Measurements from ENCODE around the gene ANKUB1.

ANKUB1 gene

GRCh38 chr3:149819432-149819831 lies 27.1 kb upstream of the ANKUB1 start:
- Histone ChIP-seq H3K27me3 (ENCODE audit: control insufficient read depth, insufficient read depth, low read length) (no peaks in the 10 kb centered on the region), H3K4me3 (ENCODE audit: low read length) (no peak overlapping the region), H3K36me3 (ENCODE audit: control insufficient read depth, insufficient read depth, low read length) (no peaks in the 10 kb centered on the region), H3K9ac (ENCODE audit: low read length) (no peak overlapping the region), H3K27ac (ENCODE audit: low read depth, low read length) (no peak overlapping the region), H3K4me1 (ENCODE audit: control insufficient read depth, insufficient read depth, low read length) (peaks cover 18% of the 10 kb centered on the region)

DNA sequence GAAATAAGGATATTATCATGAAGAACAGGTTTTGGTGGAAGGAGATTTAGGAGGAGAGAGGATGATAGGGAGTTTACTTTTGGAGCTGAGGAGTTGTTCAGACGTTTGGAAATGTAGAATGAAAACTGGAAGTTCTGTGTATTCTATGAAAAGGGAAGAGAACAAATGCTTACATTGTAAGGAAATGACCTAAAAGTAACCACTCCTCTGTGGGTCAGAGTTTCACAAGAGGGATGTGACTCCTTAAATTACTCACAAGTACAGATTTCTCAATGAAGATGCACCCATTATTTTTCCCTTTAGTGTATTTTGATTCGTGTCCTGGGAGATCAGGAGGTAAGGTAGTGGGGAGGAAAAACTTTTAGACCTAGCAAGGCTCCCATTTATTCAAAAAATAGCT lies 24.6 kb upstream of the ANKUB1 start:
- Histone ChIP-seq H3K4me1 (ENCODE audit: control insufficient read depth, insufficient read depth, low read length) (peaks cover 19% of the 10 kb centered on the region), H3K4me3 (ENCODE audit: low read length) (no peak overlapping the region), H3K27ac (ENCODE audit: low read depth, low read length) (no peak overlapping the region), H3K27me3 (ENCODE audit: control insufficient read depth, insufficient read depth, low read length) (no peaks in the 10 kb centered on the region), H3K36me3 (ENCODE audit: control insufficient read depth, insufficient read depth, low read length) (no peaks in the 10 kb centered on the region), H3K9ac (ENCODE audit: low read length) (no peak overlapping the region)

- Histone ChIP-seq H3K4me3 (ENCODE audit: low read length) (no peak overlapping the region), H3K9ac (ENCODE audit: low read length) (no peak overlapping the region), H3K4me1 (ENCODE audit: control insufficient read depth, insufficient read depth, low read length) (peaks cover 21% of the 10 kb centered on the region), H3K27me3 (ENCODE audit: control insufficient read depth, insufficient read depth, low read length) (no peaks in the 10 kb centered on the region), H3K36me3 (ENCODE audit: control insufficient read depth, insufficient read depth, low read length) (no peaks in the 10 kb centered on the region), H3K27ac (ENCODE audit: low read depth, low read length) (no peak overlapping the region)
Measured at GRCh38 chr3:149816311-149816710, 24.0 kb upstream of the ANKUB1 start.

DNA sequence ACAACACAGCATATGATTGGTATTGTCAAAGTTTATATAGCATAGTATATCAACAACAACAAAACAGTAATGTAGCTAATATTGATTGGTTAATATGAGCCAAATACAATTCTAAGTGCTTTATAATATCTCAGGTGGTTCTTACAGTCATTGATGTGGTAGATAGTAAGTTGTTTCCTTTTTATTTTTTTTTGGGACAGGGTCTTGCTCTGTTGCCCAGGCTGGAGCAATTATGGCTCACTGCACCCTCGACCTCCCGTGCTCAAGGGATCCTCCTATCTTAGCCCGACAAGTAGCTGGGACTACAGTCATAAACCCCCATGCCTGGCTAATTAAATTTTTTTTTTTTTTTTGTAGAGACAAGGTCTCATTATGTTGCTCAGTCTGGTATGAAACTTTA lies 23.4 kb upstream of the ANKUB1 start:
- Histone ChIP-seq H3K4me1 (ENCODE audit: control insufficient read depth, insufficient read depth, low read length) (peaks cover 21% of the 10 kb centered on the region), H3K27me3 (ENCODE audit: control insufficient read depth, insufficient read depth, low read length) (no peaks in the 10 kb centered on the region), H3K36me3 (ENCODE audit: control insufficient read depth, insufficient read depth, low read length) (no peaks in the 10 kb centered on the region), H3K27ac (ENCODE audit: low read depth, low read length) (no peak overlapping the region), H3K4me3 (ENCODE audit: low read length) (peak overlapping the region; percentile 21), H3K9ac (ENCODE audit: low read length) (no peak overlapping the region)

- Histone ChIP-seq H3K9ac (ENCODE audit: low read length) (no peak overlapping the region), H3K4me1 (ENCODE audit: control insufficient read depth, insufficient read depth, low read length) (peaks cover 21% of the 10 kb centered on the region)
Measured at GRCh38 chr3:149815321-149815720, 23.0 kb upstream of the ANKUB1 start.

DNA sequence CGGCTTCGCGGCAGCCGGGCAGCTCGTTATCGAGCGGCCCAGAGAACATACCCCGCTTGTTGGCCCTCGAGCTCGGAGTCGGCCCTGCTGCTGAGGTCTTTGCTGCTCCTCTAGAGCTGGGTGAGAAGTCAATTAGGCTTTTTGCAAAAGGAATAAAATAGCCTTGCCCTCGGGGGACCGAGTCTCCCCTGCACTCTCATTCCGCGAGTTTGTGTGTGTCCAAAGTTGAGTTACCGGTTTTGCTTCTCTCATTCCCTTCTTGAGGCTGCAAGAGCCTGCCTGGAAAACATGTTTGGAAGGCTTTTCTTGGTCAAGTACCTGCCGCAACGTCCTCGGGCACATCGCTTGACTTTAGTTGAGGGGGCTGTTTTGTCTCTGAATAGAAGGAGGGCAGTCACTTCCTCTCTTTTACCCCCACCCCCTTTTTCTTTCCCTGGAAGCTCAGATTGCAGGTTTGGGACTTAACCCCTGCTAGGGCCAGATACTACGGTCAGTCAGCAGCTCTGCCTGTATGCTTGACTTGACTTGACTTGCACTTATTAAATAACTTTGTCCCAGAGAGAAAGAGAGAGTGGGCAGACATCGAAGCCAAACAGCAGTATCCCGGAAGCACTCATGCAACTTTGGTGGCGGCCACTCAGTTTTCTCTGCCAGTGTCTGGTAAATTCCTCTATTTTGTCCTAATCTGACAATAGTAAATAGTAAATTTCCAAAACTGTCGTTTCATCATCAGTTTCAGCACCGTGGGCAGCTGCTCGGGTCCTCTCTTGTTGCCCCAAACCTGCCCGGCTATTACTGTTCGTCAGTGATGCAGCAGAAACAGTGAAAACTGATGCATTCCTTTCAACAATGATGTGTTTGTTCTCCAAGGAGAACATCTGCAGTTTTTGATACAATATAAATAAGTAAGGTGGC lies 21.3 kb upstream of the ANKUB1 start:
- no peaks in the 10 kb centered on the region for H3K27me3 ChIP-seq (ENCODE audit: control insufficient read depth, insufficient read depth, low read length)
- H3K27ac ChIP-seq (ENCODE audit: low read depth, low read length): peak overlapping the region; percentile 99
- H3K9ac ChIP-seq (ENCODE audit: low read length): peak overlapping the region; percentile 78
- peaks cover 21% of the 10 kb centered on the region for H3K4me1 ChIP-seq (ENCODE audit: control insufficient read depth, insufficient read depth, low read length)
- H3K36me3 ChIP-seq (ENCODE audit: control insufficient read depth, insufficient read depth, low read length): no peaks in the 10 kb centered on the region
- peak overlapping the region; percentile 95 for H3K4me3 ChIP-seq (ENCODE audit: low read length)

More at GRCh38 chr3:149815321-149815720, 23.0 kb upstream of the ANKUB1 start:
- peak overlapping the region; percentile 31 for H3K4me3 ChIP-seq (ENCODE audit: low read length)
- H3K36me3 ChIP-seq (ENCODE audit: control insufficient read depth, insufficient read depth, low read length): no peaks in the 10 kb centered on the region
- H3K27me3 ChIP-seq (ENCODE audit: control insufficient read depth, insufficient read depth, low read length): no peaks in the 10 kb centered on the region
- peak overlapping the region; percentile 25 for H3K27ac ChIP-seq (ENCODE audit: low read depth, low read length)

DNA sequence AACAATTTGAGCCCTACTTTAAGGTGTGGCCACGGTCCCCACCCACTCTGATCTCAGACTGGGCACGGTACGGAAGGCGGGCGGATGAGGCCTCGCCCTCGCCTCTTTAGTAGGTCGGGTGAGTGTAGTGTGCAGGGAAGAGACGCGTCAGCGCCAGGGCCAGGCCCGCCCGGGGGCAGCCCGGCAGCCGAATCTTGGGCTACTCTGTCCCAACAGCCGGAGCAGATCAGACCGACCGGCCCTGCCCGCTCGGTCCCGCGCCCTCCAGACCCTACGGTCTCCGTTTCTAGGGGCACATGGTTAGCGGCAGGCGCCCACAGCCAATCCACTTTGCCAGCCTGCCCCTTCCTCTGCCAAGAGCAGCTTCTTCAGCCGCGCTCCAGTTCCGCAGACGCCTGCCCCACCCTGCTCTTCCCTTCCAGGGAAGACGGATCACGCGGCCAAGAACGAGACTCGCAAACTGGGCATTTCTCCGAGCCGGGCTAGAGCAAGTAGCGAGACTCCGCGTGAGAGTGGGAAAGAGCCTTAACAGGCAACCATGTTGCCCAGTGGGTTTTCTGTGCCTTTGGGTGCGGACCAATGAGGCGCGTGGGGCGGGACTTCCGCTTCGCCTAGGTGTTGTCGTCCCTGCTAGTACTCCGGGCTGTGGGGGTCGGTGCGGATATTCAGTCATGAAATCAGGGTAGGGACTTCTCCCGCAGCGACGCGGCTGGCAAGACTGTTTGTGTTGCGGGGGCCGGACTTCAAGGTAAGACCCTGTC lies 20.4 kb upstream of the ANKUB1 start, which contains the start of gene RNF13:
RNF13 (plus strand) TSS at position 610 of the 761 bp plus-strand sequence. CDS start 32,812 bp downstream, outside the sequence.
- peak within 1 kb of the TSS; percentile 95 for H3K4me3 ChIP-seq (ENCODE audit: low read length)
- peaks cover 21% of the 10 kb centered on the region for H3K4me1 ChIP-seq (ENCODE audit: control insufficient read depth, insufficient read depth, low read length)
- H3K9ac ChIP-seq (ENCODE audit: low read length): peak within 1 kb of the TSS; percentile 97
- H3K27ac ChIP-seq (ENCODE audit: low read depth, low read length): peak within 1 kb of the TSS; percentile 99
- H3K27me3 ChIP-seq (ENCODE audit: control insufficient read depth, insufficient read depth, low read length): no peaks in the 10 kb centered on the region
- H3K36me3 ChIP-seq (ENCODE audit: control insufficient read depth, insufficient read depth, low read length): no peaks in the 10 kb centered on the region

- Histone ChIP-seq H3K36me3 (ENCODE audit: control insufficient read depth, insufficient read depth, low read length) (no peaks in the 10 kb centered on the region), H3K27me3 (ENCODE audit: control insufficient read depth, insufficient read depth, low read length) (no peaks in the 10 kb centered on the region), H3K4me3 (ENCODE audit: low read length) (peak overlapping the region; percentile 95), H3K27ac (ENCODE audit: low read depth, low read length) (peak overlapping the region; percentile 99), H3K9ac (ENCODE audit: low read length) (peak overlapping the region; percentile 97), H3K4me1 (ENCODE audit: control insufficient read depth, insufficient read depth, low read length) (peaks cover 20% of the 10 kb centered on the region)
Measured at GRCh38 chr3:149812165-149812605, 19.8 kb upstream of the ANKUB1 start.

- no peak overlapping the region for H3K9ac ChIP-seq (ENCODE audit: low read length)
- no peaks in the 10 kb centered on the region for H3K36me3 ChIP-seq (ENCODE audit: control insufficient read depth, insufficient read depth, low read length)
- peaks cover 16% of the 10 kb centered on the region for H3K4me1 ChIP-seq (ENCODE audit: control insufficient read depth, insufficient read depth, low read length)
- no peak overlapping the region for H3K27ac ChIP-seq (ENCODE audit: low read depth, low read length)
- no peaks in the 10 kb centered on the region for H3K27me3 ChIP-seq (ENCODE audit: control insufficient read depth, insufficient read depth, low read length)
- no peak overlapping the region for H3K4me3 ChIP-seq (ENCODE audit: low read length)
Measured at GRCh38 chr3:149810846-149811245, 18.5 kb upstream of the ANKUB1 start.

DNA sequence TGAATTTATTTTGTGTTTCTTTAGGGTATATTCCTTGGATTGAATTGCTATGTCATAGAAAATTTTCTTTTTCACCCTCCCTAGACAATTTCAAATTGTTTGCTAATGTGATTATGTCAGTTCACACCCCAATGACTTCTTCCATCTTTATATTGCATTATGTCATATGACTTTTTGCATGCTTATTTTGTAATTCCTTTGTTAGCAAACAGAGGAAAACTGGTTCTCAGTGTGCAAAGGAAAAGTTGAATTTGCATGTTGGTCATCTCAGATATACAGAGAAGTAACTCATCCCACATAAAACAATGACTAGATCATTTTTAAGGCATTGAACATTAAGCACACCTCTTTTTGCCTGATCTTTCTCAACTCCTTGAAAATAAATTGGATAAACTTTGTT lies 17.3 kb upstream of the ANKUB1 start:
- H3K36me3 ChIP-seq (ENCODE audit: control insufficient read depth, insufficient read depth, low read length): no peaks in the 10 kb centered on the region
- no peaks in the 10 kb centered on the region for H3K27me3 ChIP-seq (ENCODE audit: control insufficient read depth, insufficient read depth, low read length)
- H3K4me1 ChIP-seq (ENCODE audit: control insufficient read depth, insufficient read depth, low read length): peaks cover 8% of the 10 kb centered on the region
- H3K4me3 ChIP-seq (ENCODE audit: low read length): no peak overlapping the region
- H3K9ac ChIP-seq (ENCODE audit: low read length): no peak overlapping the region
- H3K27ac ChIP-seq (ENCODE audit: low read depth, low read length): no peak overlapping the region

GRCh38 chr3:149808209-149808829 lies 16.0 kb upstream of the ANKUB1 start:
- Histone ChIP-seq H3K4me3 (ENCODE audit: low read length) (no peak overlapping the region), H3K36me3 (ENCODE audit: control insufficient read depth, insufficient read depth, low read length) (no peaks in the 10 kb centered on the region), H3K4me1 (ENCODE audit: control insufficient read depth, insufficient read depth, low read length) (peaks cover 5% of the 10 kb centered on the region), H3K9ac (ENCODE audit: low read length) (no peak overlapping the region), H3K27ac (ENCODE audit: low read depth, low read length) (no peak overlapping the region), H3K27me3 (ENCODE audit: control insufficient read depth, insufficient read depth, low read length) (no peaks in the 10 kb centered on the region)

DNA sequence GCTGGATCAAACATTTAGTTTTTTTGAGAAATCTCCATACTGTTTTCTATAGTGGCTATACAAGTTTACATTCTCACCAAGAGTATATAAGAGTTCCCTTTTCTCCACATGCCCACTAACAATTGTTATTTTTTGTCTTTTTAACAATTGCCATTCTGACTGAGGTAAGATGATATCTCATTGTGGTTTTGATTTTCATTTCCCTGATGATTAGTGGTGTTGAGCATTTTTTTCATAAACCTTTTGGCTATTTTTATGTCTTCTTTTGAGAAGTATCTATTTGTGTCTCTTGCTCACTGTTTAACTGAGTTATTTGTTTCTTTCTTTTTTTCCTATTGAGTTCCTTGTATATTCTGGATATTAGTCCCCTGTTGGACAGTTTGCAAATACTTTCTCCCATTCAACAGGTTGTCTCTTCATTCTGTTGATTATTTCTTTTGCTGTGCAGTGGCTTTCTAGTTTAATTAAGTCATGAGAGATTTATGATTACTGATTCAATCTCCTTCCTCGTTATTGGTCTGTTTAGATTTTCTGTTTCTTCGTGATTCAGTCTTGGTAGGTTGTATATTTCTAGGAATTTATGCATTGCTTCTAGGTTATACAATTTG lies 13.9 kb upstream of the ANKUB1 start:
- H3K4me1 ChIP-seq (ENCODE audit: control insufficient read depth, insufficient read depth, low read length): no peaks in the 10 kb centered on the region
- no peaks in the 10 kb centered on the region for H3K36me3 ChIP-seq (ENCODE audit: control insufficient read depth, insufficient read depth, low read length)
- no peak overlapping the region for H3K9ac ChIP-seq (ENCODE audit: low read length)
- no peak overlapping the region for H3K27ac ChIP-seq (ENCODE audit: low read depth, low read length)
- no peaks in the 10 kb centered on the region for H3K27me3 ChIP-seq (ENCODE audit: control insufficient read depth, insufficient read depth, low read length)
- H3K4me3 ChIP-seq (ENCODE audit: low read length): no peak overlapping the region
